ENCODE measurements around the gene FBXO11. TPM values are rescaled to one million over a fixed set of nuclear protein-coding genes. Genes with fewer than 3 reads are reported as not detected.

FBXO11 gene
- total RNA-seq, 1 experiment from 2014 or later: 9.1 TPM

GRCh38 chr2:47772343-47772742, 134.0 kb downstream of the FBXO11 start:
- in situ Hi-C loops (cut with HindIII; ENCODE audit: low pct_unique_long_range_greater_than_20kb, low sequenced_read_pairs): no loop called here
- DNase-seq (ENCODE audit: low read depth): no peak

DNA sequence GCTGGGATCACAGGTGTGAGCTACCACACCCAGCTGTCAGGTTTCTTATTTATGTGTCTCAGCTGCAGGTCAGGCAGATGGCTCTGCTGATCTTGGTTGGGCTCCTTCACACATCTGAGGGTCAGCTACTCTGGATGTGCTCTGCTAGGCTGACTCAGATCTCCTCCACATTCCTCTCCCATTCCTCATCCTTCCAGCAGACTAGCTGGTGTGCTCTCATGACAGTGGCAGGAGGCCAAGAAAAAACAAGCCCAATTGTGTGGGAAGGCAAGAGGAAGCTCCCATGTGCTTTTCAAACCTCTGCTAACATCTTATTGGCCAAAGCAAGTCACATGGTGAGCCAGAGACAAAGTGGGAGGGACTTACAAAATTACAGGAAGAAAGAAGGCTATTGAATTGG, 135.1 kb downstream of the FBXO11 start:
- in situ Hi-C loops (cut with HindIII; ENCODE audit: low pct_unique_long_range_greater_than_20kb, low sequenced_read_pairs): no loop called here

DNA sequence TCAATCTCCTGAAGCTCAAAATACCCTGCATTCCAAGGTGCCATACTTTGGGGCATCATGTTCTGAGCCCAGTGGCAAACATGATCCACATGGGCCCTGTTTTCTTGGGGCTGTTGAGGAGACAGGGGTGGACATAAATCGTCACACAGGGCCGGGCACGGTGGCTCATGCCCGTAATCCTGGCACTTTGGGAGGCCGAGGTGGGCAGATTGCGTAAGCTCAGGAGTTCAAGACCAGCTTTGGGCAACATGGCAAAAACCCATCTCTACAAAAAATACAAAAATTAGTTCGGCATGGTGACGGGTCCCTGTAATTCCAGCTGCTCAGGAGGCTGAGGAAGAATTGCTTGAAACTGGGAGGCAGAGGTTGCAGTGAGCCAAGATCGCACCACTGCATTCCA, 137.0 kb downstream of the FBXO11 start:
- in situ Hi-C loops (cut with HindIII; ENCODE audit: low pct_unique_long_range_greater_than_20kb, low sequenced_read_pairs): no loop called here
- no peak for DNase-seq (ENCODE audit: low read depth)

More for the DNA sequence above, 135.1 kb downstream of the FBXO11 start:
- peak; percentile 98 for DNase-seq (ENCODE audit: low read depth)

DNA sequence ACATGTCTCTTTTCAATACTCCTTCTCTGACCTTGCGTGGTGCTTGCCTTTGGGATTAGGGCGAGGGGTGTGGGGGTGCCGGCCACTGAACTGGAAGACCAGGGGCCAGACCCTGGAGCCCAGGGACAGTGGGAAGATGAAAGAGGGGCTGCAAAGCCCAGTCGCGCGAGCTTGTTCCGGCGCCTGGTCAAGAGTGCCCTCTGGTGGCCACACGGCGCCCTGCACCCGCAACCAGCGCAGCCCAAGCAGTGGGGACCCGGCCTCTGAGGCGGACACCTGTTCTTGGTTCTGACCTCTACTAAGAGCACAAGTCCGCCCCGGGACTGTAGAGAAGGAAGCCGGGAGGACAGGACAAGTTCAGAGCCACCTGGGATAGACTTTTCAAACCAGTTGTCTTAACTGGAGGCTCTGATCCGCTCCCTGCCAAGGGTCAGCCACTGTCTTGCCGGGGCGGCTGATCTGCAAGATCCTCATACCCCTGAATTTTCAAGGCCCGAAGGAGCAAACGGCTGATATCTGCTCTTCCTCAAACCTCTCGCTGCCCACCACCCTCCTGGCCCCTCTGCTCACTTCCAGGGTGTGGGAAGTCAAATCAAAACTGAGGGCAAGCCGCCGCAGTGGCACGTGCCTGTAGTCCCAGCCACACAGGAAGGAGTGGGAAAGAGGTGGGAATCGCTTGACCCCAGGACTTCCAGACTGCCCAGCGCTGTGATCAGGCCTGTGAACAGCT, 138.3 kb downstream of the FBXO11 start:
- in situ Hi-C loops (cut with HindIII; ENCODE audit: low pct_unique_long_range_greater_than_20kb, low sequenced_read_pairs): no loop called here
- peak; percentile 53 for DNase-seq (ENCODE audit: low read depth)

- in situ Hi-C loops (cut with HindIII; ENCODE audit: low pct_unique_long_range_greater_than_20kb, low sequenced_read_pairs): no loop called here
- DNase-seq (ENCODE audit: low read depth): no peak
Observed at GRCh38 chr2:47767497-47767844, 138.8 kb downstream of the FBXO11 start.

- no peak for DNase-seq (ENCODE audit: low read depth)
- in situ Hi-C loops (cut with HindIII; ENCODE audit: low pct_unique_long_range_greater_than_20kb, low sequenced_read_pairs): no loop called here
Observed at GRCh38 chr2:47751856-47752414, 154.4 kb downstream of the FBXO11 start.

DNA sequence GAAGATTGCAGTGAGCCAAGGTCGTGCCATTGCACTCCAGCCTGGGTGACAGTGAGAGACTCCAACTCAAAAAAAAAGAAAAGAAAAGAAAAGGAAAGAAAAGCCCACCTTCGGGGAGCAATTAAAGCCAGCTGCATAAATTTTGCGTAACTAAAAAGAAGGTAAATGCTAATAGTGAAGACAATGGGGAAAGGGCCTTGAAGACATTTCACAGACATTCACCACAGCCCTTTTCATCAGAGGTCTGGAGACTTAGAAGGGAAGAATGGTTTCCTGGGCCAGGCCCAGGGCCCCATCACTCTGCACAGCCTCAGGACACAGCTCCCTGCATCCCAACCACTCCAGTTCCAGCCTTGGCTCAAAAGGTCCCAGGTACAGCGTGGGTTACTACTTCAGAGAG, 158.4 kb downstream of the FBXO11 start:
- in situ Hi-C loops (cut with HindIII; ENCODE audit: low pct_unique_long_range_greater_than_20kb, low sequenced_read_pairs): no loop called here

GRCh38 chr2:47744074-47744473, 162.2 kb downstream of the FBXO11 start:
- in situ Hi-C loops (cut with HindIII; ENCODE audit: low pct_unique_long_range_greater_than_20kb, low sequenced_read_pairs): no loop called here

More for the DNA sequence above, 158.4 kb downstream of the FBXO11 start:
- no peak for DNase-seq (ENCODE audit: low read depth)

GRCh38 chr2:47741637-47742036, 164.7 kb downstream of the FBXO11 start:
- in situ Hi-C loops (cut with HindIII; ENCODE audit: low pct_unique_long_range_greater_than_20kb, low sequenced_read_pairs): no loop called here
- no peak for DNase-seq (ENCODE audit: low read depth)

More at GRCh38 chr2:47744074-47744473, 162.2 kb downstream of the FBXO11 start:
- no peak for DNase-seq (ENCODE audit: low read depth)

- in situ Hi-C loops (cut with HindIII; ENCODE audit: low pct_unique_long_range_greater_than_20kb, low sequenced_read_pairs): no loop called here
- no peak for DNase-seq (ENCODE audit: low read depth)
Observed at GRCh38 chr2:47741101-47741500, 165.2 kb downstream of the FBXO11 start.

Other genes with a start within 250 kb of the FBXO11 start
- 39.6 and 46.3 TPM in 2 replicates for gene MSH6, start 123.4 kb downstream of the FBXO11 start, total RNA-seq (2014; rRNA removed; shearing (Covaris generic); ENCODE audit: low replicate concordance)

Measured in Caki2 (cell line).